ENCODE measurements around the gene GMDS.

- TF ChIP-seq CTCF (IDR thresholded peaks at IDR 0.05) (no peak), EZH2 (IDR thresholded peaks at IDR 0.05; ENCODE audit: borderline replicate concordance, insufficient read depth, low read depth, low read length, poor library complexity, severe bottlenecking) (no peak)
Measured at GRCh38 chr6:1858859-1859258, 386.5 kb downstream of the GMDS start.
